CD4-positive, CD25-positive, alpha-beta regulatory T cell (primary cell): ENCODE results near the gene SIAH1. TPM values are rescaled to one million over a fixed set of nuclear protein-coding genes. Genes with fewer than 3 reads are reported as not detected.
A peak's percentile ranks its signal among the peaks of the same experiment; 100 is the strongest.
"Not testable (repeated sequence)": the region's sequence is repeated elsewhere in the genome, so short reads cannot be mapped to it uniquely, and the experiment has no call there.

Experiments
- ATAC-seq, 2 donors: fragments of 150-1000 bp; cut with Tn5 transposase; one replicate each; pipeline ENCODE4 v1.10.0; 2021; ENCODE audit warnings: low read depth in 2 of 2, moderate number of reproducible peaks in 2 of 2, moderate library complexity in 1 of 2
- DNase-seq, 3 donors: peaks; one replicate each; pipeline versions ENCODE4 v3.0.0 to v3.0.0-alpha.2; 2012 to 2022; ENCODE audit warnings: mixed read lengths in 1 of 3
- H3K27ac ChIP-seq: one replicate; pipeline ENCODE4 v1.7.0; 2013; ENCODE audit warnings: mild to moderate bottlenecking, low read length; ENCODE audit not compliant: insufficient read depth, poor library complexity, severe bottlenecking
- H3K27me3 ChIP-seq: one replicate; pipeline ENCODE4 v1.7.0; 2013; ENCODE audit warnings: low read length; ENCODE audit not compliant: control insufficient read depth, insufficient read depth
- H3K36me3 ChIP-seq: one replicate; pipeline ENCODE4 v1.7.0; 2013; ENCODE audit warnings: mild to moderate bottlenecking, low read length, moderate library complexity; ENCODE audit not compliant: control insufficient read depth, insufficient read depth
- H3K4me1 ChIP-seq: 2 replicates; pipeline ENCODE4 v1.7.0; 2013; ENCODE audit warnings: mild to moderate bottlenecking, low read length; ENCODE audit not compliant: insufficient read depth, control insufficient read depth, poor library complexity, severe bottlenecking
- H3K4me3 ChIP-seq: one replicate; pipeline ENCODE4 v1.7.0; 2013; ENCODE audit warnings: low read depth, mild to moderate bottlenecking, low read length, moderate library complexity
- H3K9me3 ChIP-seq, 2 experiments: 1 replicate in 1 of 2; 2 replicates in 1 of 2; pipeline ENCODE4 v1.7.0; 2013; ENCODE audit warnings: low read length in 2 of 2, mild to moderate bottlenecking in 1 of 2, moderate library complexity in 1 of 2; ENCODE audit not compliant: control insufficient read depth in 2 of 2
- H3K27ac Mint-ChIP-seq, 3 donors: one replicate each; pipeline ENCODE4 v1.8.0; 2020 to 2022; ENCODE audit warnings: mild to moderate bottlenecking in 3 of 3, mixed read lengths in 3 of 3, moderate library complexity in 2 of 3
- H3K27me3 Mint-ChIP-seq: one replicate; pipeline ENCODE4 v1.8.0; 2022; ENCODE audit warnings: mild to moderate bottlenecking, mixed read lengths
- H3K36me3 Mint-ChIP-seq: one replicate; pipeline ENCODE4 v1.8.0; 2020; ENCODE audit warnings: mixed read lengths
- H3K4me1 Mint-ChIP-seq, 4 donors: one replicate each; pipeline ENCODE4 v1.8.0; 2020 to 2022; ENCODE audit warnings: mixed read lengths in 4 of 4, mild to moderate bottlenecking in 1 of 4
- H3K4me3 Mint-ChIP-seq, 4 donors: one replicate each; pipeline ENCODE4 v1.8.0; 2020 to 2022; ENCODE audit warnings: mild to moderate bottlenecking in 4 of 4, mixed read lengths in 4 of 4, moderate library complexity in 3 of 4
- H3K9me3 Mint-ChIP-seq, 7 donors: one replicate each; pipeline ENCODE4 v1.8.0; 2020 to 2022; ENCODE audit warnings: mixed read lengths in 7 of 7, mild to moderate bottlenecking in 3 of 7, moderate library complexity in 2 of 7
- polyA plus RNA-seq, 4 donors: library from polyadenylated mRNA; unstranded; fragments of 300-500 nt; fragmentation: Illumina TruSeq; gene quantifications; one replicate each; pipeline ENCODE4 v1.2.3, GENCODE V29; 2021
- total RNA-seq: library from RNA; stranded (reverse); gene quantifications from one replicate; pipeline ENCODE4 v1.2.3, GENCODE V29; 2022

SIAH1 gene
- total and polyA plus RNA-seq, 5 donors from 2014 or later: 6.6 to 34.0 (median 13.0) TPM

DNA sequence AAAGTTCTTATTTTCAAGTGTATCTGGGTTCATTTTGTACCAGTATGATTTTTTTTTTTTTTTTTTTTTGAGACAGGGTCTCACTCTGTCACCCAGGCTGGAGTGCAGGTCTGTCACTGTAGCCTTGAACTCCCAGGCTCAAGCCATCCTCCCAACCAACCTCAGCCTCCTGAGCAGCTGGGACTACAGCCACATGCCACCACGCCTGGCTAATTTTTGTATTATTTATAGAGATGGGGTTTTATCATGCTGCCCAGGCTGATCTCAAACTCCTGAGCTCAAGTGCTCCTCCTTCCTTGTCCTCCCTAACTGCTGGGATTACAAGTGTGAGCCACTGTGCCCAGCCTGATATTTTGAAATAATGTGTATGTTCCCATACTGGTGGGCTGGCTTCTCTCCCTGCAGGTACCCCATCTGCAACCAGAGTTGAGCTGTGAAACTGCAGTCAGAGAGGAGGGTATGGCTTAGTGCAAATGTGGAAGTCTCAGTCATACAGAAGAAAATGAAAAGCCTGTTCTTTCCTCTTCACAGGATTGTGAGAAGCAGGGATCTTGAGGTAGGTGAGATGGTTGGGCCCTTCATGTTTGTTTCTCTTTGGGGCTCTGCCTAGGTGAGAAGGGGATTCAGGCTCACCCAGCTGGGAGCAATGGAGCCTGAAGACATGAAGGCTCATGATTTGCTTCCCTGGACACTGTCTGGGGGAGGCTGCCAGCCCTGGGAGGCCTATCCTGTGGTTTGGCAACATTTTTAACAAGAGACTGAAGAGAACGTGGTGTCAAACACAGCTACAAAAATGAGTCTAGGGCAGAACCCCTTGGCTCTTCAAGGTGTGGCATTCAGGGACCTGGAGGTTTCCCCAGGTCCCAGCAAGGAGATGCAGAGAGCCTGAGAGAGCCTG is 41.3 kb upstream of the SIAH1 start:
- Histone ChIP-seq H3K36me3 (no peaks in the 10 kb centered on the region), H3K4me3 (no peak overlapping the region), H3K27ac (no peak overlapping the region), H3K27me3 (no peaks in the 10 kb centered on the region), H3K9me3 (no peaks in the 10 kb centered on the region), H3K4me1 (no peaks in the 10 kb centered on the region)
- no peak for ATAC-seq
- H3K27ac Mint-ChIP-seq: peak overlapping the region in 2 of 3 donors; percentile 50 to 58
- no peaks in the 10 kb centered on the region for H3K27me3 Mint-ChIP-seq
- no peaks in the 10 kb centered on the region for H3K36me3 Mint-ChIP-seq
- H3K4me3 Mint-ChIP-seq: no peak overlapping the region
- H3K4me1 Mint-ChIP-seq: no peaks in the 10 kb centered on the region
- peaks cover 0 to 3% (median 0%) of the 10 kb centered on the region in 7 donors for H3K9me3 Mint-ChIP-seq
- DNase-seq: no peak

DNA sequence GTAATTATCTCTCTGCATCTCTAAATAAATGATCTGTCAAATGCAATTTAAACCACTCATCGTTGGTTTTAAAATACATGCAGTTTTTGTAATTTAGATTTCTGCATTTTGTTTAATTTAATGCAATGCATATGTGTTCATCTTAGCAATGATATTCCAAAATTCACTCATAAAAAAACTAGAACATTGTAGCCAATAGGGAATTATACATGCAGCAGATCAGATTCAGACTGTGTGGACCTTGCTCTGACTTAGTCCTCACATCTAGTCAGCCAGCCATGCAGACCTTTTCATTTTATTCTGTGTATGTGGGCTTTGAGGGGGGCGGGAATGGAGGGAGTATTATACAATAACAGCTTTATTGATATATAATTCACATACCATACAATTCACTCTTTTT is 37.3 kb upstream of the SIAH1 start:
- Histone ChIP-seq H3K9me3 (no peaks in the 10 kb centered on the region), H3K4me3 (no peak overlapping the region), H3K27ac (no peak overlapping the region), H3K27me3 (no peaks in the 10 kb centered on the region), H3K4me1 (no peaks in the 10 kb centered on the region), H3K36me3 (no peaks in the 10 kb centered on the region)
- ATAC-seq: no peak
- Mint-ChIP-seq H3K4me3 (no peak overlapping the region), H3K36me3 (no peaks in the 10 kb centered on the region), H3K27me3 (no peaks in the 10 kb centered on the region), H3K4me1 (no peaks in the 10 kb centered on the region), H3K27ac (no peak overlapping the region), H3K9me3 (no peaks in the 10 kb centered on the region)
- DNase-seq: no peak

DNA sequence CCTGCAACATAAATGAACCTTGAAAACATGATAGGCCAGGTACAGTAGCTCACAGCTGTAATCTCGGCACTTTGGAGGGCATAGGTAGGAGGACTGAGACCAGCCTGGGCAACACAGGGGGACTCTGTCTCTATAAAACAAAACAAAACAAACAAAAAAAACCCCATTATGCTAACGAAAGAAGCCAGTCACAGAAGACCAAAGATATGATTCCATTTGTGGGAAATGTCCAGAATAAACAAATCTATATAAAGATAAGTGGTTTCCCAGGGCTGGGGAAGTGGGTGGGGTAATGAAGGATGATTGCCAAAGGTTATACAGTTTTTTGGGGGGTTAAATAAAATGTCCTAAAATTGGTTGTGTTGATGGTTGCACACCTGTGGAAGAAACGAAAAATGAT is 36.5 kb upstream of the SIAH1 start:
- Histone ChIP-seq H3K36me3 (no peaks in the 10 kb centered on the region), H3K27ac (no peak overlapping the region), H3K4me3 (no peak overlapping the region), H3K4me1 (no peaks in the 10 kb centered on the region), H3K9me3 (no peaks in the 10 kb centered on the region), H3K27me3 (no peaks in the 10 kb centered on the region)
- no peaks in the 10 kb centered on the region for H3K36me3 Mint-ChIP-seq
- H3K4me1 Mint-ChIP-seq: no peaks in the 10 kb centered on the region
- H3K27ac Mint-ChIP-seq: no peak overlapping the region
- no peak for ATAC-seq
- no peak for DNase-seq
- no peak overlapping the region for H3K4me3 Mint-ChIP-seq
- H3K27me3 Mint-ChIP-seq: no peaks in the 10 kb centered on the region
- H3K9me3 Mint-ChIP-seq: no peaks in the 10 kb centered on the region

DNA sequence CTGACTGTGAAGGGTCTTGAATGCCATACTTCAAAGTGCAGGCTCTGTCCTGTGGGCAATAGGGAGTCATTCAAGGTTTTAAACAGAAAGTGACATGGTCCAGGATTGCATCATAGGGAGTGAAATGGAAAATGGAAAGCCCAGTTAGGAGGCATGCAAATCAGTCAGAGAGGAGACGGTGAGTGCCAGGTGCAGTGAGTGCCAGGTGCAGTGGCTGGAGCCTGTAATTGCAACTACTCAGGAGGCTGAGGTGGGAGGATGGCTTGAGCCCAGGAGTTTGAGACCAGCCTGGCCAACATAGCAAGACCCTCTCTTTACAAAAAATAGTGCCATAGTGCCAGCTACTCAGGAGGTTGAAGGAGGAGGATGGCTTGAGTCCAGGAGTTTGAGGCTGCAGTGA is 35.2 kb upstream of the SIAH1 start:
- Histone ChIP-seq H3K27ac (no peak overlapping the region), H3K27me3 (no peaks in the 10 kb centered on the region), H3K36me3 (no peaks in the 10 kb centered on the region), H3K9me3 (no peaks in the 10 kb centered on the region), H3K4me1 (no peaks in the 10 kb centered on the region), H3K4me3 (no peak overlapping the region)
- peak overlapping the region in 1 of 3 donors; percentile 69 for H3K27ac Mint-ChIP-seq
- DNase-seq: no peak
- no peaks in the 10 kb centered on the region for H3K27me3 Mint-ChIP-seq
- H3K36me3 Mint-ChIP-seq: no peaks in the 10 kb centered on the region
- ATAC-seq: no peak
- no peaks in the 10 kb centered on the region for H3K4me1 Mint-ChIP-seq
- H3K9me3 Mint-ChIP-seq: no peaks in the 10 kb centered on the region
- H3K4me3 Mint-ChIP-seq: no peak overlapping the region

DNA sequence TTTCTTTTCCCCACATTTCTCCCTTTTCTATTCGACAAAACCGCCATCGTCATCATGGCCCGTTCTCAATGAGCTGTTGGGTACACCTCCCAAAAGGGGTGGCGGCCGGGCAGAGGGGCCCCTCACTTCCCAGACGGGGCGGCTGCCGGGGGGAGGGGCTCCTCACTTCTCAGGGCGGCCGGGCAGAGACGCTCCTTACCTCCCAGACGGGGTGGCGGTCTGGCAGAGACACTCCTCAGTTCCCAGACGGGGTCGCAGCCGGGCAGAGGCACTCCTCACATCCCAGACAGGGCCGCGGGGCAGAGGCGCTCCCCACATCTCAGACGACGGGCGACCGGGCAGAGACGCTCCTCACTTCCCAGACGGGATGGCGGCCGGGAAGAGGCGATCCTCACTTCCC is 31.4 kb upstream of the SIAH1 start:
- not testable (repeated sequence) for ATAC-seq, H3K27me3 ChIP-seq, H3K9me3 Mint-ChIP-seq, H3K4me3 ChIP-seq, H3K27ac ChIP-seq, H3K4me1 Mint-ChIP-seq, H3K27ac Mint-ChIP-seq, H3K9me3 ChIP-seq, H3K36me3 Mint-ChIP-seq, DNase-seq, H3K27me3 Mint-ChIP-seq, H3K4me3 Mint-ChIP-seq, H3K4me1 ChIP-seq, H3K36me3 ChIP-seq

DNA sequence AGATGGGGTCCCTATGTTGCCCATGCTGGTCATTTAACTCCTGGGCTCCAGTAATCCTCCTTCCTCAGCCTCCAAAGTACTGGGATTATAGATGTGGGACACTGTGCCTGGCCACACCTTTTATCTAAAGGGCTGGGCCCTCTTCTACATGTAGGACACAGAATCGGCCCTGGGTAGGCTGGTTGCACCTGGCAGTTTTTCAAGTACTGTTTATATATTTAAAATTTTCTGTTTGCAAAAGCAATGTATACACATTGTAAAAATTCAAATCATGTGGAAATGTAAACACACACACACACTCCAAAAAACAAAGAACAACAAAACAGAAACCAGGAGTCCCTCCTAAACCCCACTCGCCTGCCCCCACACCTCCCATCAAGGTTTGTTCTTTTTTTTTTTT is 28.1 kb upstream of the SIAH1 start:
- no peak overlapping the region for H3K4me3 ChIP-seq
- Mint-ChIP-seq H3K4me3 (no peak overlapping the region), H3K36me3 (no peaks in the 10 kb centered on the region), H3K9me3 (no peaks in the 10 kb centered on the region), H3K27me3 (peaks cover 7% of the 10 kb centered on the region), H3K27ac (no peak overlapping the region), H3K4me1 (peaks cover 0 to 2% (median 0%) of the 10 kb centered on the region in 4 donors)
- no peaks in the 10 kb centered on the region for H3K4me1 ChIP-seq
- DNase-seq: no peak
- no peaks in the 10 kb centered on the region for H3K27me3 ChIP-seq
- ATAC-seq: no peak
- H3K27ac ChIP-seq: no peak overlapping the region
- H3K36me3 ChIP-seq: no peaks in the 10 kb centered on the region
- H3K9me3 ChIP-seq: no peaks in the 10 kb centered on the region

DNA sequence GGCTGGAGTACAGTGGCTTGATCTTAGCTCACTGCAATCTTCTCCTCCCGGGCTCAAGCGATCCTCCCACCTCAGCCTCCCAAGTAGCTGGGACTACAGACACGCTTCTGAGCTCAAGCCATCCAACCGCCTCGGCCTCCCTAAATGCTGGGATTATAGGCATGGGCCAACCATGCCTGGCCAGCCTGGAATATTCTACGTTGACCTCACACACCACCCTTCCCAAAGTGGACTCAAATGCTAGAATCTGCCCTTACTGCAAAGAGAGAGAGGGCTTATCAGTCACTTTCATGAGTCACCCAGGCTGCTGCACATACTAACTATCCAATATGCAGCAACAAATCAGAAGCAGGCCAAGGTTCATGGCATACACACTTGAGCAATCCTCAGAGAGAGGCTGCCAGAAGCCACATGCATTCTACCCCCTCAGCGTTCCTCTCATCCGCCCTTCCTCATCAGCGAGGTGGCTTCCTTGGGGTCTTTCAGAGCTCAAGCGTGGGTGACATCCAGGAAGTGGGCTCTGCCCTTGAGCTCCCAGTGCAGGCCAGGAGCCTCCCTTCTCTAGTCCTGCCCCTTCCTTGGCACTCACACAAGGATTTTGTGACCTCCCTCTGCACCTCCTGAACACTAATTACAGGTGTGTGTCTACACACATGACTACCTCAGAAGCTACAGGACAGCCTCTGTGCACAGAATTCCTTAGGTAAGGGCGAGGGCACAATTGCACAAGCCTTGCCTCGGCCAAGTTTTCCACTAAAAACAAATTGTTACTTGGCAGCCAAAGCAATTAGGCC is 24.8 kb upstream of the SIAH1 start:
- Histone ChIP-seq H3K4me3 (no peak overlapping the region), H3K27ac (no peak overlapping the region), H3K27me3 (no peaks in the 10 kb centered on the region), H3K36me3 (no peaks in the 10 kb centered on the region), H3K4me1 (no peaks in the 10 kb centered on the region), H3K9me3 (no peaks in the 10 kb centered on the region)
- Mint-ChIP-seq H3K36me3 (no peaks in the 10 kb centered on the region), H3K27ac (no peak overlapping the region), H3K4me3 (no peak overlapping the region), H3K27me3 (peaks cover 9% of the 10 kb centered on the region), H3K4me1 (peaks cover 0 to 2% (median 0%) of the 10 kb centered on the region in 4 donors), H3K9me3 (no peaks in the 10 kb centered on the region)
- ATAC-seq (no peak), DNase-seq (no peak)
